Right atrium auricular region (tissue), 2 donors: ENCODE data around the gene POU2AF1. TPM values are rescaled to one million over a fixed set of nuclear protein-coding genes. Genes with fewer than 3 reads are reported as not detected.

Experiments
- DNase-seq: peaks from one replicate; pipeline ENCODE4 v3.0.0-alpha.2; 2019; ENCODE audit warnings: low spot score
- H3K27ac ChIP-seq, 2 donors: fragments of 200-600 bp; sonication (generic); 1 replicate in 1 of 2; 2 replicates in 1 of 2; pipeline ENCODE4 v1.5.1; 2016 to 2019
- H3K27me3 ChIP-seq, 2 donors: fragments of 200-600 bp; sonication (generic); one replicate each; pipeline versions ENCODE4 v1.5.1 to v1.6.0; 2017 to 2019
- H3K36me3 ChIP-seq: fragments of 200-600 bp; sonication (generic); one replicate; pipeline ENCODE4 v1.5.1; 2016
- H3K4me1 ChIP-seq, 2 donors: fragments of 200-600 bp; sonication (generic); one replicate each; pipeline versions ENCODE4 v1.5.1 to v1.6.0; 2017 to 2019
- H3K4me3 ChIP-seq, 2 donors: fragments of 200-600 bp; sonication (generic); 1 replicate in 1 of 2; 2 replicates in 1 of 2; pipeline ENCODE4 v1.5.1; 2017 to 2019; ENCODE audit warnings: mild to moderate bottlenecking in 1 of 2, moderate library complexity in 1 of 2
- H3K9me3 ChIP-seq, 2 donors: fragments of 200-600 bp; sonication (generic); one replicate each; pipeline ENCODE4 v1.5.1; 2019
- CTCF ChIP-seq, 2 donors: fragments of 200-600 bp; sonication (generic); IDR thresholded peaks; one replicate each; pipeline ENCODE4 v1.5.1; 2019; ENCODE audit warnings: antibody characterized with exemption in 2 of 2
- total RNA-seq, 2 donors: library from RNA; depleted of rRNA; stranded (reverse); fragments of >200 nt; gene quantifications; one replicate each; pipeline ENCODE4 v1.1.0, GENCODE V29; 2016

Gene POU2AF1
- total RNA-seq, 2 donors from 2014 or later = 0.11 to 1.6 TPM

DNA sequence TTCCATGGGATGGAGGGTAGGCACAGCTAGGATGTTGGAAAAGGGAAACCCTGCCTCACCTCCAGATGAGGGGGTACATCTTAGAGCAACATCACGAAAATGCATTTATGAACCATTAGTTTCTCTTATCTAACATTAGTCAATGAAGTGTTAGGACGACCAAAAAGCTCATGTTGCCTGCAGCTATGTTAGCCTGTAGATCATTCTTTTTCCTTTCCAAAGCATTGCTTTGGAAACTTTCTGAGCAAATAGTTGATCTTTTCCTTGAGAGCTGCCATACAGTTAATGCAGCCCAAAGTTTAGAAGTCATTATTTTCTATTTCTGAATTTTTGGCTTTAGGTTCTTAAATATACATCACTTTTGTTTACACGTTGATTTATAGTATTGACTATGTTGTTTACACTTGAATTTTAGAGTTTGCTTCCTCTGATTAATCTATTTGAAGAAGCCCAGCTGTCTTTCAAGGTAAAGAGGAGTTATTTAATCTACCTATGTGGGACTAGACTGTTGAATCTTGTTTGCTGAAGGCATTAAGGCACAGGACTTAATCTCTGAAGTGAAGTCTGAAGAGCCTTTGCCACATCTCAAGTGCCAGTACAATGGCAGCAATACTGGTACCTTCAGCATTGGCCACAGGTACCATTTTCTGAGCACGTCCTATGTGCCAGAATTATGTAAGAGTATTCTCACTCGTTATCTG is 69.7 kb downstream of the POU2AF1 start:
- H3K36me3 ChIP-seq = no peaks in the 10 kb centered on the region
- no peak for TF ChIP-seq CTCF (IDR thresholded peaks at IDR 0.05)
- H3K27me3 ChIP-seq = no peaks in the 10 kb centered on the region
- no peak overlapping the region for H3K27ac ChIP-seq
- H3K4me3 ChIP-seq = no peak overlapping the region
- no peaks in the 10 kb centered on the region for H3K4me1 ChIP-seq
- H3K9me3 ChIP-seq = no peaks in the 10 kb centered on the region
- DNase-seq = no peak

- no peaks in the 10 kb centered on the region for H3K36me3 ChIP-seq
- no peak overlapping the region for H3K27ac ChIP-seq
- H3K27me3 ChIP-seq = no peaks in the 10 kb centered on the region
- no peaks in the 10 kb centered on the region for H3K9me3 ChIP-seq
- TF ChIP-seq CTCF (IDR thresholded peaks at IDR 0.05) = no peak
- no peaks in the 10 kb centered on the region for H3K4me1 ChIP-seq
- DNase-seq = no peak
- no peak overlapping the region for H3K4me3 ChIP-seq
Measured at GRCh38 chr11:111308140-111308539, 70.9 kb downstream of the POU2AF1 start.

DNA sequence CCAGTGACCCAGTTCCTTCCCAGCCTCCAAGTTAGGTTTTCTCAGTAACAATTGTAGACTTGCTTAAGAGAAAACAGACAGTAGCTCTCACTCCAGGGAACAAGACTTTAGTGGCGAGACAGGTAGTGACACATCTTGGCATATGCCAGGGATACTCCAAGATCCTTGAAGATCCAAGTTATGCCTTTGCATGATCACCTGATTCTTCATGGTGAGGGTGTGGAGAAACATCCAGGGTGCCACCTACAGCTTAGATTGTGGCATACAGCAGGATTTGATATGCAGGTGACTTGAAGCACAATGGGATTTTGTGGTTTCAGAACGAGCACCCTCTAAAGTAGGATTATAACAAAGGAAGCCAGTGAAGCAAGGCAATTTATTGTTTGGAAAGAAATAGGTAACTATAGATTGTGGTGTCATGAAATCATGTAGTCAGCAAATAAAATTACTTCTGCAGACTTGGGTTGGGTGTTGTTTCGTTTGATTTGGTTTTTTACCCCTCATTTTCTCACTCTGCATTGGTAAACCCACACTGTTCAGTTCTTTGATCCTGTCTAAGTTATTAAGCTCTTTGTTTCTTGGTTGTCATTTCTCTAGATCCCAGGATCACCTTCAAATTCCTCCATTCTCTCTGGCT is 71.5 kb downstream of the POU2AF1 start:
- no peaks in the 10 kb centered on the region for H3K9me3 ChIP-seq

GRCh38 chr11:111306321-111306720 is 72.8 kb downstream of the POU2AF1 start:
- no peaks in the 10 kb centered on the region for H3K36me3 ChIP-seq
- no peak for DNase-seq
- no peaks in the 10 kb centered on the region for H3K4me1 ChIP-seq
- H3K27ac ChIP-seq = no peak overlapping the region
- H3K27me3 ChIP-seq = no peaks in the 10 kb centered on the region
- no peaks in the 10 kb centered on the region for H3K9me3 ChIP-seq
- TF ChIP-seq CTCF (IDR thresholded peaks at IDR 0.05) = no peak
- H3K4me3 ChIP-seq = no peak overlapping the region

More for the DNA sequence above, 71.5 kb downstream of the POU2AF1 start:
- Histone ChIP-seq H3K36me3 (no peaks in the 10 kb centered on the region), H3K4me1 (no peaks in the 10 kb centered on the region), H3K4me3 (no peak overlapping the region), H3K27me3 (no peaks in the 10 kb centered on the region), H3K27ac (no peak overlapping the region)
- no peak for DNase-seq
- TF ChIP-seq CTCF (IDR thresholded peaks at IDR 0.05) = no peak

- Histone ChIP-seq H3K9me3 (no peaks in the 10 kb centered on the region), H3K27me3 (no peaks in the 10 kb centered on the region), H3K4me1 (no peaks in the 10 kb centered on the region), H3K27ac (no peak overlapping the region), H3K4me3 (no peak overlapping the region), H3K36me3 (no peaks in the 10 kb centered on the region)
- no peak for TF ChIP-seq CTCF (IDR thresholded peaks at IDR 0.05)
- DNase-seq = no peak
Measured at GRCh38 chr11:111305876-111306275, 73.2 kb downstream of the POU2AF1 start.
